T-cell (primary cell): ENCODE data around the gene P2RX5. TPM values are rescaled to one million over a fixed set of nuclear protein-coding genes. Genes with fewer than 3 reads are reported as not detected.

Experiments
- ATAC-seq, 4 experiments: fragments of 200-7000 bp in 3 of 4; fragments of 150-1000 bp in 1 of 4; cut with Tn5 transposase; replicated peaks in 1 of 4; 1 replicate in 3 of 4; 2 replicates in 1 of 4; pipeline ENCODE4 v1.10.0; 2021; ENCODE audit warnings: moderate library complexity in 3 of 4, mild to moderate bottlenecking in 2 of 4, moderate number of reproducible peaks in 1 of 4
- CTCF ChIA-PET, 2 donors: fragments of 300-600 bp; sonication (Branson Sonifier 250); formaldehyde crosslinking; loops; one replicate each; lab custom pipeline; 2022; ENCODE audit warnings: antibody characterized with exemption in 2 of 2; lab: Charles Lee
- POLR2A ChIA-PET, 2 donors: fragments of 300-600 bp; sonication (Branson Sonifier 250); formaldehyde crosslinking; loops; one replicate each; lab custom pipeline; 2022; ENCODE audit warnings: antibody characterized with exemption in 2 of 2; lab: Charles Lee
- DNase-seq, 35 experiments: peaks; one replicate each; pipeline versions ENCODE4 v3.0.0 to v3.0.0-alpha.2; 2013 to 2023
- H3K27ac ChIP-seq: one replicate; pipeline ENCODE4 v1.5.1; 2013; ENCODE audit warnings: low read length
- H3K27me3 ChIP-seq, 2 experiments: replicated peaks in 1 of 2; 1 replicate in 1 of 2; 2 replicates in 1 of 2; pipeline versions ENCODE4 v1.6.1 to v1.7.0; 2013; ENCODE audit warnings: low read length in 1 of 2, mixed read lengths in 1 of 2; ENCODE audit not compliant: control insufficient read depth in 2 of 2, insufficient read depth in 2 of 2; ENCODE audit errors: extremely low read depth in 1 of 2
- H3K36me3 ChIP-seq, 2 donors: 1 replicate in 1 of 2; 2 replicates in 1 of 2; pipeline versions ENCODE4 v1.6.1 to v1.7.0; 2013; ENCODE audit warnings: low read length in 1 of 2; ENCODE audit not compliant: control insufficient read depth in 2 of 2, insufficient read depth in 1 of 2; ENCODE audit errors: extremely low read depth in 1 of 2
- H3K4me1 ChIP-seq, 2 experiments: 1 replicate in 1 of 2; 2 replicates in 1 of 2; pipeline versions ENCODE4 v1.6.1 to v1.7.0; 2013; ENCODE audit warnings: low read length in 2 of 2, mixed read lengths in 1 of 2; ENCODE audit not compliant: insufficient read depth in 2 of 2, control insufficient read depth in 1 of 2; ENCODE audit errors: extremely low read depth in 1 of 2
- H3K4me3 ChIP-seq, 2 donors: 1 replicate in 1 of 2; 2 replicates in 1 of 2; pipeline versions ENCODE4 v1.5.1 to v1.7.0; 2013; ENCODE audit warnings: mild to moderate bottlenecking in 2 of 2, low read length in 1 of 2, moderate library complexity in 1 of 2; ENCODE audit not compliant: control insufficient read depth in 1 of 2; ENCODE audit errors: extremely low read depth in 1 of 2
- H3K9me3 ChIP-seq: 2 replicates; pipeline ENCODE4 v1.7.0; 2013
- H3K27ac Mint-ChIP-seq, 2 donors: one replicate each; pipeline ENCODE4 v1.8.0; 2020 to 2021; ENCODE audit warnings: mild to moderate bottlenecking in 2 of 2, mixed read lengths in 2 of 2
- H3K27me3 Mint-ChIP-seq, 2 donors: one replicate each; pipeline ENCODE4 v1.8.0; 2021 to 2022; ENCODE audit warnings: mixed read lengths in 2 of 2
- H3K36me3 Mint-ChIP-seq: one replicate; pipeline ENCODE4 v1.8.0; 2021; ENCODE audit warnings: mixed read lengths
- H3K4me1 Mint-ChIP-seq, 3 donors: one replicate each; pipeline ENCODE4 v1.8.0; 2020 to 2022; ENCODE audit warnings: mixed read lengths in 3 of 3, mild to moderate bottlenecking in 1 of 3
- H3K4me3 Mint-ChIP-seq, 3 donors: one replicate each; pipeline ENCODE4 v1.8.0; 2020 to 2022; ENCODE audit warnings: mild to moderate bottlenecking in 3 of 3, mixed read lengths in 3 of 3, moderate library complexity in 3 of 3
- H3K9me3 Mint-ChIP-seq, 3 donors: one replicate each; pipeline ENCODE4 v1.8.0; 2020 to 2022; ENCODE audit warnings: mixed read lengths in 3 of 3
- WGBS: methylation state at CpG from one replicate; pipeline ENCODE4 v1.1.5; 2013; ENCODE audit warnings: missing lambda C conversion rate; ENCODE audit not compliant: insufficient coverage; 5-methylcytosine and 5-hydroxymethylcytosine counted together
- total RNA-seq, 35 experiments: library from RNA in 6 of 35; stranded (reverse) in 6 of 35; fragments of 120-200 nt in 1 of 35; gene quantifications; one replicate each; pipeline versions ENCODE4 v1.2.1 to v1.2.4 and lab custom pipeline; 2013 to 2026

P2RX5 gene
- total RNA-seq, 5 donors from 2014 or later (not counting 1 experiment from before 2014, with no cell fraction given) = 19.6 to 35.6 (median 29.9) TPM

GRCh38 chr17:3675886-3676285, 20.1 kb downstream of the P2RX5 start:
- CTCF ChIA-PET = interaction anchor here (0.5 to 0.7 kb wide), 3 partner anchors 39 to 400 kb away, joined by 3 to 7 read pairs (median 4); partner anchors contain the start of gene CTNS (in 1 of the 2)
- Mint-ChIP-seq H3K27ac (peak overlapping the region; percentile 39 to 70), H3K36me3 (peaks cover 4% of the 10 kb centered on the region), H3K9me3 (no peaks in the 10 kb centered on the region), H3K4me1 (peaks cover 0 to 8% (median 6%) of the 10 kb centered on the region in 3 donors), H3K4me3 (no peak overlapping the region), H3K27me3 (no peaks in the 10 kb centered on the region)
- H3K36me3 ChIP-seq = peaks cover 12 to 21% of the 10 kb centered on the region in 2 donors
- 97% methylated on average over 4 of the region's 11 CpGs for WGBS
- no peak for ATAC-seq
- H3K4me1 ChIP-seq = peaks cover 0 to 5% of the 10 kb centered on the region in 2 experiments
- no peak overlapping the region for H3K4me3 ChIP-seq
- no peaks in the 10 kb centered on the region for H3K9me3 ChIP-seq
- H3K27ac ChIP-seq = no peak overlapping the region
- H3K27me3 ChIP-seq = no peaks in the 10 kb centered on the region
- DNase-seq = no peak
- POLR2A ChIA-PET = no interaction called here

GRCh38 chr17:3672571-3672970, 23.4 kb downstream of the P2RX5 start:
- no peak for ATAC-seq
- H3K4me1 ChIP-seq = peaks cover 7 to 25% of the 10 kb centered on the region in 2 experiments
- POLR2A ChIA-PET = no interaction called here
- H3K27me3 Mint-ChIP-seq = no peaks in the 10 kb centered on the region
- 100% methylated on average over 1 of the region's 4 CpGs for WGBS
- H3K27me3 ChIP-seq = no peaks in the 10 kb centered on the region
- no peak overlapping the region for H3K27ac ChIP-seq
- H3K27ac Mint-ChIP-seq = no peak overlapping the region
- H3K9me3 Mint-ChIP-seq = no peaks in the 10 kb centered on the region
- H3K36me3 Mint-ChIP-seq = peaks cover 4% of the 10 kb centered on the region
- peaks cover 14 to 25% (median 21%) of the 10 kb centered on the region in 3 donors for H3K4me1 Mint-ChIP-seq
- CTCF ChIA-PET = no interaction called here
- H3K4me3 Mint-ChIP-seq = no peak overlapping the region
- no peak overlapping the region for H3K4me3 ChIP-seq
- peaks cover 3 to 15% of the 10 kb centered on the region in 2 donors for H3K36me3 ChIP-seq
- H3K9me3 ChIP-seq = no peaks in the 10 kb centered on the region
- DNase-seq = no peak

GRCh38 chr17:3669548-3669947, 26.4 kb downstream of the P2RX5 start:
- no peaks in the 10 kb centered on the region for H3K9me3 ChIP-seq
- whole genome bisulfite sequencing = 60% methylated on average over 5 of the region's 12 CpGs
- H3K27me3 ChIP-seq = no peaks in the 10 kb centered on the region
- DNase-seq = no peak
- peak overlapping the region; percentile 80 to 100 for H3K4me3 ChIP-seq
- Mint-ChIP-seq H3K27me3 (no peaks in the 10 kb centered on the region), H3K4me3 (peak overlapping the region; percentile 88 to 92 (median 91)), H3K36me3 (peaks cover 3% of the 10 kb centered on the region), H3K9me3 (no peaks in the 10 kb centered on the region), H3K27ac (peak overlapping the region; percentile 76 to 84), H3K4me1 (peaks cover 20 to 42% (median 32%) of the 10 kb centered on the region in 3 donors)
- POLR2A ChIA-PET = no interaction called here
- no peak for ATAC-seq
- H3K4me1 ChIP-seq = peaks cover 7 to 29% of the 10 kb centered on the region in 2 experiments
- CTCF ChIA-PET = no interaction called here
- no peak overlapping the region for H3K27ac ChIP-seq
- peaks cover 0 to 13% of the 10 kb centered on the region in 2 donors for H3K36me3 ChIP-seq

GRCh38 chr17:3669085-3669347, 26.9 kb downstream of the P2RX5 start:
- Histone ChIP-seq H3K36me3 (peaks cover 0 to 13% of the 10 kb centered on the region in 2 donors), H3K4me3 (peak overlapping the region; percentile 80 to 100), H3K9me3 (no peaks in the 10 kb centered on the region), H3K4me1 (peaks cover 7 to 29% of the 10 kb centered on the region in 2 experiments), H3K27ac (peak overlapping the region; percentile 70), H3K27me3 (no peaks in the 10 kb centered on the region)
- no peaks in the 10 kb centered on the region for H3K9me3 Mint-ChIP-seq
- H3K36me3 Mint-ChIP-seq = peaks cover 3% of the 10 kb centered on the region
- no peaks in the 10 kb centered on the region for H3K27me3 Mint-ChIP-seq
- peak overlapping the region; percentile 76 to 84 for H3K27ac Mint-ChIP-seq
- ChIA-PET CTCF (no interaction called here), POLR2A (no interaction called here)
- H3K4me3 Mint-ChIP-seq = peak overlapping the region; percentile 88 to 92 (median 91)
- under 1% methylated on average over 32 of the region's 32 CpGs for WGBS
- peaks cover 20 to 42% (median 32%) of the 10 kb centered on the region in 3 donors for H3K4me1 Mint-ChIP-seq
- DNase-seq (no peak), ATAC-seq (no peak)

GRCh38 chr17:3668279-3669084, 27.5 kb downstream of the P2RX5 start, which contains the start of the genes EMC6 and TAX1BP3:
Gene EMC6 (plus strand): TSS chr17:3668812. CDS start chr17:3669147, 335 bp downstream.
Gene TAX1BP3 (minus strand): TSS chr17:3668578. CDS start chr17:3668526, 52 bp downstream.
- Mint-ChIP-seq H3K4me1 (peaks cover 20 to 42% (median 32%) of the 10 kb centered on the region in 3 donors), H3K27me3 (no peaks in the 10 kb centered on the region), H3K4me3 (peak within 1 kb of the TSS; percentile 88 to 92 (median 91)), H3K36me3 (peaks cover 3% of the 10 kb centered on the region), H3K27ac (peak within 1 kb of the TSS; percentile 76 to 84), H3K9me3 (no peaks in the 10 kb centered on the region)
- DNase-seq = peak; percentile 95 to 100 (median 98)
- Histone ChIP-seq H3K9me3 (no peaks in the 10 kb centered on the region), H3K4me1 (peaks cover 7 to 29% of the 10 kb centered on the region in 2 experiments), H3K4me3 (peak within 1 kb of the TSS; percentile 80 to 100), H3K27ac (peak within 1 kb of the TSS; percentile 70), H3K36me3 (peaks cover 0 to 13% of the 10 kb centered on the region in 2 donors), H3K27me3 (no peaks in the 10 kb centered on the region)
- peak; percentile 95 for ATAC-seq
- WGBS = under 1% methylated on average over 87 of the region's 89 CpGs
- ChIA-PET POLR2A (no interaction called here), CTCF (no interaction called here)

- no peak overlapping the region for H3K27ac Mint-ChIP-seq
- peak overlapping the region; percentile 88 to 92 (median 91) for H3K4me3 Mint-ChIP-seq
- peaks cover 3% of the 10 kb centered on the region for H3K36me3 Mint-ChIP-seq
- ChIA-PET CTCF (no interaction called here), POLR2A (interaction anchor here in 1 of 2 donors (1.0 kb wide), 1 partner anchor 31 kb away, joined by 4 read pairs; the partner anchor contains the start of genes CTNS and SHPK)
- H3K27me3 ChIP-seq = no peaks in the 10 kb centered on the region
- 13% methylated on average over 34 of the region's 39 CpGs for WGBS
- ATAC-seq (peak; percentile 1 to 13 (median 4)), DNase-seq (peak in 3 of 35 experiments; percentile 4 to 22 (median 8))
- H3K4me3 ChIP-seq = peak overlapping the region; percentile 80 to 100
- no peaks in the 10 kb centered on the region for H3K27me3 Mint-ChIP-seq
- peaks cover 20 to 42% (median 32%) of the 10 kb centered on the region in 3 donors for H3K4me1 Mint-ChIP-seq
- peaks cover 7 to 29% of the 10 kb centered on the region in 2 experiments for H3K4me1 ChIP-seq
- H3K9me3 ChIP-seq = no peaks in the 10 kb centered on the region
- no peak overlapping the region for H3K27ac ChIP-seq
- no peaks in the 10 kb centered on the region for H3K9me3 Mint-ChIP-seq
- H3K36me3 ChIP-seq = peaks cover 0 to 16% of the 10 kb centered on the region in 2 donors
Measured at GRCh38 chr17:3667366-3668278, 28.3 kb downstream of the P2RX5 start.
